Measurements from ENCODE around the gene CEP70.

GRCh38 chr3:138594935-138595610 is 1.0 kb upstream of the CEP70 start:
- no peak for TF ChIP-seq EZH2 (IDR thresholded peaks at IDR 0.05)
- no peak for TF ChIP-seq POLR2AphosphoS5 (IDR thresholded peaks at IDR 0.05; ENCODE audit: borderline replicate concordance, low read depth, low read length)
